ENCODE measurements around the gene MAP2. TPM values are rescaled to one million over a fixed set of nuclear protein-coding genes. Genes with fewer than 3 reads are reported as not detected.

Gene MAP2
- total RNA-seq, 1 donor from 2014 or later: 6.9 TPM

DNA sequence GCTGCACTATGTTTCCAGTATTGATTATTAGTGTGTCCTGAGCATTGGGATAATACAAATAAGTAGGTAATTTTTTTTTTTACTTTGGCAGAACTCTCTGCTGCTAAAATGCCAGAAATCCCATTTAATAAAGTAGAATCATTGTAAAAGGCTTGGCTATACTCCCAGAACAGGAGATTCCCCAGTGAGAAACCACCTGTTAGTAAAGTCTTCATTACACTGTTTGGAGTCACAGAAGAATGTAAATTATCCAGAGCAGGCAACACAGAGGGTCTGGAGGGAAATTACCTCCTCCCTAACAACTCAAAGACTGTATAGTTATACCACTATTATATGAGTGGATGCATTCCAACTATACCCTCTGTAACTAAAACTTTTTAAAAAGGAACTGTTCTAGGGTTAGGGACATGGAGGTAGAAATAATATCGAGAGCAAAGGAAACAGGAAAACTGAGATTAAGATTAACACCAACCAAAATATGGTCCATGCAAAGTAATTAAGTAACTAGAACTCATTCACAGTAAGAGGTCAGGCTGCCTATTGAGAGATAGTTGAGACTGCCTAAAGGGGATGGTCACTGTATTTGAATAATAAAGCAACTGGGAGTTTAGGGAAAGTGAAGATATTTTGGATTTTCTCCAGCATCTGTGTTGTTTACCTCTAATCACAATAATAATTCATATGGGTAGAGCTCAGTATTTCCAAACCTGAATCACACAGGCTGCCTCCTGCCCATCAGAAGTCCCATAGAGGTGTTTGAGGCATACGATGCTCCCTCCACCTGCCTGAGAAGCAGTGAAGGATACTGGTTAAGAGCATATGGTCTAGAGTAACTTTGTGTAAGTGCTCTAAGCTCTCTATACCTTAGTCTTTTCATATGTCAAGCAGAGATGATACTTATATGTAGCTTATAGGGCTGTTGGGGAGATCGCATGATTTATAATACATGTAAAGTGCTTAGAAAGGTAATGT lies 34.4 kb downstream of the MAP2 start:
- peaks cover 9% of the 10 kb centered on the region for H3K4me1 Mint-ChIP-seq
- no peaks in the 10 kb centered on the region for H3K27me3 Mint-ChIP-seq (ENCODE audit: low read depth)
- H3K36me3 Mint-ChIP-seq: no peaks in the 10 kb centered on the region
- DNase-seq (ENCODE audit: low spot score in 2 of 2, unreplicated experiment in 2 of 2): no peak
- no peak overlapping the region for H3K27ac Mint-ChIP-seq
- H3K4me3 Mint-ChIP-seq: no peak overlapping the region
- TF ChIP-seq CTCF (IDR thresholded peaks at IDR 0.05; ENCODE audit: unreplicated experiment): no peak
- no peaks in the 10 kb centered on the region for H3K9me3 Mint-ChIP-seq

GRCh38 chr2:209459359-209459758 lies 35.5 kb downstream of the MAP2 start:
- Mint-ChIP-seq H3K4me3 (no peak overlapping the region), H3K27me3 (ENCODE audit: low read depth) (no peaks in the 10 kb centered on the region), H3K36me3 (no peaks in the 10 kb centered on the region), H3K4me1 (peaks cover 9% of the 10 kb centered on the region), H3K27ac (no peak overlapping the region), H3K9me3 (no peaks in the 10 kb centered on the region)
- TF ChIP-seq CTCF (IDR thresholded peaks at IDR 0.05; ENCODE audit: unreplicated experiment): no peak
- no peak for DNase-seq (ENCODE audit: low spot score in 2 of 2, unreplicated experiment in 2 of 2)

DNA sequence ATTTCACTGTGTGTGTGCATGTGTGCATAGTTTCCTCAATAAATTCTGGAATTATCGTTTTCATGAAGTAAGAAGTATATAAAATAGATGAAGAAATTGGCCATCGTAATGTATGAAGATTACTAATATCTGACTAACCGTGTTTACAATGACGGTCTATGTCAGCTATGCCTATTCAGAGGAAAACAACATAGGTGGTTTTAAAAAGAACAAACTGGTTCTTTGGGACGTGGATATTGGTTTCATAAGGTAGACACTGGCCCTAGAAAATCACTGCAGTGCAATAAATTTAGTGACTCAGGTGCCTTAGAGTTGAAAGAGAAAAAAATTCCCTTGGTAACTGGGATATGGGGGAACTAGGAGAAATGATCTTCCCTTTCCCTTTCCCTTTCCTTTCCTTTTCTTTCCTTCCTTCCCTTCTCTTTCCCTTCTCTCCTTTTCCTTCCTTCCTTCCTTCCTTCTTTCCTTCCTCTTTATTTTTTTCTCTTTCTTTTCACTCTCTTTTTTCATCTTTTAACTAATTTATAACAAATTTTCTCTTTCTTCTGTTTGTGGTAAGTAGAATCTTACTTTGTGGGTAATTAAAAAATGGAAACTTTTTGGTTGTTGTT lies 36.4 kb downstream of the MAP2 start:
- no peak for DNase-seq (ENCODE audit: low spot score in 2 of 2, unreplicated experiment in 2 of 2)
- no peaks in the 10 kb centered on the region for H3K36me3 Mint-ChIP-seq
- no peak overlapping the region for H3K27ac Mint-ChIP-seq
- H3K4me1 Mint-ChIP-seq: peaks cover 9% of the 10 kb centered on the region
- no peaks in the 10 kb centered on the region for H3K27me3 Mint-ChIP-seq (ENCODE audit: low read depth)
- no peak overlapping the region for H3K4me3 Mint-ChIP-seq
- H3K9me3 Mint-ChIP-seq: no peaks in the 10 kb centered on the region
- no peak for TF ChIP-seq CTCF (IDR thresholded peaks at IDR 0.05; ENCODE audit: unreplicated experiment)

GRCh38 chr2:209463226-209463625 lies 39.4 kb downstream of the MAP2 start:
- H3K27ac Mint-ChIP-seq: no peak overlapping the region
- H3K27me3 Mint-ChIP-seq (ENCODE audit: low read depth): no peaks in the 10 kb centered on the region
- no peaks in the 10 kb centered on the region for H3K36me3 Mint-ChIP-seq
- no peak overlapping the region for H3K4me3 Mint-ChIP-seq
- no peak for DNase-seq (ENCODE audit: low spot score in 2 of 2, unreplicated experiment in 2 of 2)
- peaks cover 19% of the 10 kb centered on the region for H3K9me3 Mint-ChIP-seq
- H3K4me1 Mint-ChIP-seq: peaks cover 1% of the 10 kb centered on the region
- TF ChIP-seq CTCF (IDR thresholded peaks at IDR 0.05; ENCODE audit: unreplicated experiment): no peak

DNA sequence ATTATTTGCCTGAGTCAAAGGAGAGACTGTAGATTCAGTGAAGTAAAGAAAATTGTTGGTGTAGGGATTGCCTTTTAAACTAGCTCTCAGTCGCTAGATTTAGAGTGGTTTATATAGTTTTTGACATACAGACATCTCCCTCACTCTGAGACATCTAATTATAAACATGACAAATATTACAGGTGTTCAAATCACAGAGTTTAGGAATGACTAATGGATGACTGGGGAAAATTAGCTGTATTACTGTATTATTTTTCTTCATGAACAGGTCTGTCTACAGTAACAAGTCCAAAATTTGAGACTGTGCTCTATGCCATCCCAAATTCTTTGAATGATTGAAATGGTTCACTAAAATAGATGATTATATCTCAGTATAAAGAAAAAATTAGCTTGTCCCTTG lies 40.0 kb downstream of the MAP2 start:
- H3K36me3 Mint-ChIP-seq: no peaks in the 10 kb centered on the region
- no peak for TF ChIP-seq CTCF (IDR thresholded peaks at IDR 0.05; ENCODE audit: unreplicated experiment)
- H3K4me3 Mint-ChIP-seq: no peak overlapping the region
- no peaks in the 10 kb centered on the region for H3K27me3 Mint-ChIP-seq (ENCODE audit: low read depth)
- DNase-seq (ENCODE audit: low spot score in 2 of 2, unreplicated experiment in 2 of 2): no peak
- no peak overlapping the region for H3K27ac Mint-ChIP-seq
- H3K4me1 Mint-ChIP-seq: no peaks in the 10 kb centered on the region
- peaks cover 19% of the 10 kb centered on the region for H3K9me3 Mint-ChIP-seq
